ENCODE measurements around the gene ADAMTS3. TPM values are rescaled to one million over a fixed set of nuclear protein-coding genes. Genes with fewer than 3 reads are reported as not detected.

Gene ADAMTS3
- total RNA-seq, 4 donors from 2014 or later: 0.37 to 3.6 (median 0.75) TPM

- intact Hi-C loops (cut with DNase I; ENCODE audit: low total_unique reads): no loop called here
- no peak overlapping the region for H3K4me3 ChIP-seq (ENCODE audit: low read depth, poor library complexity, severe bottlenecking)
- TF ChIP-seq CTCF (IDR thresholded peaks at IDR 0.05) (no peak), POLR2A (IDR thresholded peaks at IDR 0.05) (no peak)
- DNase-seq (ENCODE audit: low spot score in 2 of 2): no peak
- WGBS, 2 donors: 40 to 58% methylated on average over 1 of the region's 1 CpG
These were observed 211.1 kb downstream of the ADAMTS3 start for GRCh38 chr4:72357908-72358307.

GRCh38 chr4:72352711-72353110, 216.3 kb downstream of the ADAMTS3 start:
- TF ChIP-seq CTCF (IDR thresholded peaks at IDR 0.05): no peak
- DNase-seq (ENCODE audit: low spot score in 2 of 2): no peak
- intact Hi-C loops (cut with DNase I; ENCODE audit: low total_unique reads): no loop called here
- H3K4me3 ChIP-seq (ENCODE audit: low read depth, poor library complexity, severe bottlenecking): no peak overlapping the region
- 33 to 42% methylated on average over 4 of the region's 4 CpGs for whole genome bisulfite sequencing, 2 donors

GRCh38 chr4:72351521-72351920, 217.5 kb downstream of the ADAMTS3 start:
- no peak for TF ChIP-seq CTCF (IDR thresholded peaks at IDR 0.05)
- intact Hi-C loops (cut with DNase I; ENCODE audit: low total_unique reads): no loop called here
- DNase-seq (ENCODE audit: low spot score in 2 of 2): no peak
- H3K4me3 ChIP-seq (ENCODE audit: low read depth, poor library complexity, severe bottlenecking): no peak overlapping the region
- WGBS, 2 donors: 64 to 73% methylated on average over 2 of the region's 2 CpGs

GRCh38 chr4:72348701-72349100, 220.3 kb downstream of the ADAMTS3 start:
- TF ChIP-seq POLR2A (IDR thresholded peaks at IDR 0.05) (no peak), CTCF (IDR thresholded peaks at IDR 0.05) (no peak)
- DNase-seq (ENCODE audit: low spot score in 2 of 2): no peak
- intact Hi-C loops (cut with DNase I; ENCODE audit: low total_unique reads): no loop called here
- H3K4me3 ChIP-seq (ENCODE audit: low read depth, poor library complexity, severe bottlenecking): no peak overlapping the region

- no peak for DNase-seq (ENCODE audit: low spot score in 2 of 2)
- intact Hi-C loops (cut with DNase I; ENCODE audit: low total_unique reads): no loop called here
- no peak overlapping the region for H3K4me3 ChIP-seq (ENCODE audit: low read depth, poor library complexity, severe bottlenecking)
- TF ChIP-seq CTCF (IDR thresholded peaks at IDR 0.05) (no peak), POLR2A (IDR thresholded peaks at IDR 0.05) (no peak)
These were observed 224.6 kb downstream of the ADAMTS3 start for GRCh38 chr4:72344418-72344817.

GRCh38 chr4:72341432-72341820, 227.6 kb downstream of the ADAMTS3 start:
- DNase-seq (ENCODE audit: low spot score in 2 of 2): no peak
- no peak overlapping the region for H3K4me3 ChIP-seq (ENCODE audit: low read depth, poor library complexity, severe bottlenecking)
- 56 to 60% methylated on average over 2 of the region's 2 CpGs for WGBS, 2 donors
- intact Hi-C loops (cut with DNase I; ENCODE audit: low total_unique reads): no loop called here
- TF ChIP-seq POLR2A (IDR thresholded peaks at IDR 0.05) (no peak), CTCF (IDR thresholded peaks at IDR 0.05) (no peak)
